ENCODE data around the gene IKBIP.

The IKBIP gene

GRCh38 chr12:98639491-98639890 lies 5.1 kb downstream of the IKBIP start:
- H3K27ac ChIP-seq (replicated peaks), result no peak overlapping the region
- H3K4me3 ChIP-seq (replicated peaks; ENCODE audit: insufficient read depth, low read length), result no peak overlapping the region
- no peak for DNase-seq (ENCODE audit: low read depth in 1 of 2, low spot score in 1 of 2)
- H3K27me3 ChIP-seq (ENCODE audit: insufficient read depth, poor library complexity, severe bottlenecking), result no peaks in the 10 kb centered on the region
- TF ChIP-seq CTCF (IDR thresholded peaks at IDR 0.05; ENCODE audit: insufficient read depth, low read length) (no peak), SPI1 (IDR thresholded peaks at IDR 0.05; ENCODE audit: borderline replicate concordance, low read depth) (no peak), REST (IDR thresholded peaks at IDR 0.05; ENCODE audit: insufficient replicate concordance, low read depth) (no peak), POLR2AphosphoS5 (IDR thresholded peaks at IDR 0.05; ENCODE audit: low read depth) (no peak), GABPA (IDR thresholded peaks at IDR 0.05; ENCODE audit: low read depth) (no peak)

GRCh38 chr12:98638009-98638408 lies 6.6 kb downstream of the IKBIP start:
- H3K4me3 ChIP-seq (replicated peaks; ENCODE audit: insufficient read depth, low read length), result no peak overlapping the region
- H3K27me3 ChIP-seq (ENCODE audit: insufficient read depth, poor library complexity, severe bottlenecking), result no peaks in the 10 kb centered on the region
- no peak for DNase-seq (ENCODE audit: low read depth in 1 of 2, low spot score in 1 of 2)
- no peak for TF ChIP-seq SPI1 (IDR thresholded peaks at IDR 0.05; ENCODE audit: borderline replicate concordance, low read depth)
- TF ChIP-seq CTCF (IDR thresholded peaks at IDR 0.05; ENCODE audit: insufficient read depth, low read length), result no peak
- TF ChIP-seq GABPA (IDR thresholded peaks at IDR 0.05; ENCODE audit: low read depth), result no peak
- no peak for TF ChIP-seq REST (IDR thresholded peaks at IDR 0.05; ENCODE audit: insufficient replicate concordance, low read depth)
- H3K27ac ChIP-seq (replicated peaks), result no peak overlapping the region

- Histone ChIP-seq H3K4me3 (replicated peaks; ENCODE audit: insufficient read depth, low read length) (no peak overlapping the region), H3K27ac (replicated peaks) (no peak overlapping the region), H3K27me3 (ENCODE audit: insufficient read depth, poor library complexity, severe bottlenecking) (no peaks in the 10 kb centered on the region)
- TF ChIP-seq POLR2AphosphoS5 (IDR thresholded peaks at IDR 0.05; ENCODE audit: low read depth) (no peak), GABPA (IDR thresholded peaks at IDR 0.05; ENCODE audit: low read depth) (no peak), CTCF (IDR thresholded peaks at IDR 0.05; ENCODE audit: insufficient read depth, low read length) (no peak), REST (IDR thresholded peaks at IDR 0.05; ENCODE audit: insufficient replicate concordance, low read depth) (no peak), SPI1 (IDR thresholded peaks at IDR 0.05; ENCODE audit: borderline replicate concordance, low read depth) (no peak)
- no peak for DNase-seq (ENCODE audit: low read depth in 1 of 2, low spot score in 1 of 2)
These were observed 7.5 kb downstream of the IKBIP start for GRCh38 chr12:98637068-98637467.

Measured in HL-60 (cell line).